Measurements from ENCODE around the gene PLEKHG4.

The PLEKHG4 gene

DNA sequence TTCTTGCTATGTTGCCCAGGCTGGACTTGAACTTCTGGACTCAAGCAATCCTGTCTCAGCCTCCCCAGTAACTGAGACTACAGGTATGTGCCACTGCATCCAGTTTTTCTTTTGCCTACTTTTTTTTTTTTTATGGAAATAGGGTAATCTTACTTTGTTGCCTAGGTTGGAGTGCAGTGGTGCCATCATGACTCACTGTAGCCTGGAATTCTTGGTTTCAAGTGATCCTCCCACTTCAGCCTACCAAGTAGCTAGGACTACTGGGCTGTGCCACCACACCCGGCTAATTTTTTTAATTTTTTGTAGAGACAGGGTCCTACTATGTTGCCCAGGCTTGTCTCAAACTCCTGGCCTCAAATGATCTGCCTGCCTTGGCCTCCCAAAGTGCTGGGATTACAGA lies 57.3 kb downstream of the PLEKHG4 start:
- DNase-seq = no peak

Measured in hematopoietic multipotent progenitor cell treated with erythropoietin and hydrocortisone succinate and interleukin-3 and kit ligand, for 8 days (in vitro differentiated cells).